T-helper 22 cell (primary cell): ENCODE data around the gene GLIS1.

ENCODE experiments used
- DNase-seq: peaks from one replicate; pipeline ENCODE4 v3.0.0-alpha.2; 2020; ENCODE audit warnings: low read depth

The GLIS1 gene

GRCh38 chr1:53485478-53486394 is 253.2 kb downstream of the GLIS1 start:
- no peak for DNase-seq

DNA sequence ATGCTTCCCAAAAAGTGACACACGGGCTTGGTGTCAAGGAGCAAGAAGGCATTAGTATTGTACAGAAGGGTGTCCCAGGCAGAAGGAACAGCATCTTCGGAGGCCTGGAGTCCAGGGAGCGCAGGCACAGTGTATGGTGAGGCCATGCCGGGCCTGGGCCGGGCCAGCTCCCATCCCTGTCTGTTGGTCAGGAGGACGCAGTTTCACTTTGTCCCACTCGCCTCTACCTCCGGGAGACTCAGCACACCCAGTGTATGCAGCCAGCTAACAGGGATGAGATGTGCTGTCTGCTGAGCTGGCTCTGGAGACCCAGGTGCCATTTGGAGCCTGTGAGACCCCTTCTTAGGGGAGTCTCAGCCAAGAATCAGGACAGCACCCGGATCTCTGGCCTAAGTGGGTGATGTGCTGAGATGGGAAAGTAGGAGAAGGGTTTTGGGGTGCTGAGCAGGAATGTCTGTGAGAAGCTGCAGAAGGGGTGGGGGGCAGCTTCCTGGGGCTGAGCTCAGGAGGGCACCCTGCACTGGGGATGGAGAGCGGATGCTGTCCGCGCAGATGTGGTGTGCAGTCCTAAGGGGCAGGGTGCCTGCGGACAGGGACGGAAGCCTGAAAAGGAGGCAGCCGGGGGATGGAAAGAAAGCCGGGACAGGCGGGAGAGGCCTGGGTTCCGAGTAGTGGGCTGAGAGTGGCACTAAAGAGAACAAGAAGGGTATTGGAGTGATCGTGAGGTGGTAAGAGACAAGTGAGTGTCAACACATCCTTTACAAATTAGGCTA is 254.1 kb downstream of the GLIS1 start:
- no peak for DNase-seq

- DNase-seq = no peak
Measured at GRCh38 chr1:53483656-53484055, 255.3 kb downstream of the GLIS1 start.

DNA sequence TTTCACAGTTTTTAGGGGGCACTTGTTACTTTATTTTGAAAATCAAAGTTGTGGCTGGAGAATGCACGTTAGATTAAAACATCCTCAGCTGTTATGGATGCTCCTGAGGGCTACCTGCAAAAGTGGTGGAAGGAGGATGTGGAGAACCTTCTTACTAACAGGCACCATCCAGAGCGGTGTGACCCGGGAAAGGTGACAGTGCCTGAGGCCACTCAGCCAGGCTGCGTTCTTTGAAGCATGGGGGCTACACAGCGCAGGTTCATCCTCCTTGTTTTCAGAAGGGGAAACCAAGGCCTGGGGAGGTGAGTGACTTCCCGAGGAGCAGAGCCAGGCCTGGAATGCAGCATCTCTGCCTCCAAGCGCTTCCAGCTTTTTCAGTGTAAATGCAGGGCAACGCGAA is 255.8 kb downstream of the GLIS1 start:
- DNase-seq = no peak

DNA sequence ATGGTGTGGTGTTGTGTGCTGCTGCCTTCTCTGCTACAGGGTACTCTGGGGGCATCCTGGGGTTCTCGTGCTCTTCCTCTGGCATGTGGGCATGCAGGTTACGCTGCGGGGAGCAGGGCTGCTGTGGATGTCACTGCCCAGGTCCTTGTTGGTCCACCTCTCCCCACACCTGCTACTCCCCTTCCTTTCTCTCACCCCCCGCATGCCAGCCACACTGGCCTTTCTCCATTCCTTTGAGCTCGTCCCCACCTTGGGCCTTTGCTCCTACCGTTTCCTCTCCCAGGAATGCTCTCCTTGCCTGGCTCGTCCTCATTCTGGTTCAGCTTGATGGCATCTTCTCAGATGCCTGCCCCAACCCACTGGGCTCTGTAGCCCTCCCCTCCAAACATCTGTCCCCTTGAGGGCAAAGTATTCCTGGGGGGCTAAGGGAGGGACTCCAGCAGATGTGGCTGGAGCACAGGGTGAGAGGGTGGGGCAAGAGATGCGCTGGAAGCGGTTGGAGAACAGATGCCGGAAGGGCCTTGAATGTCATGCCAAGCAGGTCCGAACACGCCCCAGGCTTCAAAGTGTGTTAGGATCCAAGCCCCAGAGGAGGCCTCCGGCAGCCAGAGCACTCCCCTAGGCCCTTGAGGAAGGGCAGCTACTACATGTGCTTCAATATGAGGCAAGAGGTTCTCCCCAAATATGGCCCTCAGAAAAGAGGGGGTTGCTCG is 256.4 kb downstream of the GLIS1 start:
- DNase-seq = no peak

DNA sequence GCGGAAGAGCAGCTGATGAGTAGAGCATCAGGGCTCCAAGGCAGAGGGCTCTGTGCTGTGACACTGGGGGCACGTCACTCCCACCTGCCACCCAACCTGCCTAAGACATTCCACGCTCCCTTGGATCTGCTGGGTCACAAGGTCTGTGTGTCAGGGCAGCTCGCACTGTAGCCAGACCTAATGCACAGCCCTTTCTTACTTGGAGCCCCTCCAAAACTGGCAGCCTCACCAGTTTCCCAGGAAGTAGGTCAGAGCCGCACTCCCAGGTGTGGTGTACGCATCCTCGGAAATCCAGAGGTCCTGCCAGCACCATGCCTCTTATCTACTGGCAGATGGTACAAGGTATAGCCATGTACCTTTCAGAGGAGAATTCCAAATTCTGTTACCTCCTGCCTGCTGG is 257.5 kb downstream of the GLIS1 start:
- DNase-seq = no peak

GRCh38 chr1:53480678-53481077 is 258.3 kb downstream of the GLIS1 start:
- DNase-seq = no peak

- DNase-seq = no peak
Measured at GRCh38 chr1:53478502-53478818, 260.5 kb downstream of the GLIS1 start.

DNA sequence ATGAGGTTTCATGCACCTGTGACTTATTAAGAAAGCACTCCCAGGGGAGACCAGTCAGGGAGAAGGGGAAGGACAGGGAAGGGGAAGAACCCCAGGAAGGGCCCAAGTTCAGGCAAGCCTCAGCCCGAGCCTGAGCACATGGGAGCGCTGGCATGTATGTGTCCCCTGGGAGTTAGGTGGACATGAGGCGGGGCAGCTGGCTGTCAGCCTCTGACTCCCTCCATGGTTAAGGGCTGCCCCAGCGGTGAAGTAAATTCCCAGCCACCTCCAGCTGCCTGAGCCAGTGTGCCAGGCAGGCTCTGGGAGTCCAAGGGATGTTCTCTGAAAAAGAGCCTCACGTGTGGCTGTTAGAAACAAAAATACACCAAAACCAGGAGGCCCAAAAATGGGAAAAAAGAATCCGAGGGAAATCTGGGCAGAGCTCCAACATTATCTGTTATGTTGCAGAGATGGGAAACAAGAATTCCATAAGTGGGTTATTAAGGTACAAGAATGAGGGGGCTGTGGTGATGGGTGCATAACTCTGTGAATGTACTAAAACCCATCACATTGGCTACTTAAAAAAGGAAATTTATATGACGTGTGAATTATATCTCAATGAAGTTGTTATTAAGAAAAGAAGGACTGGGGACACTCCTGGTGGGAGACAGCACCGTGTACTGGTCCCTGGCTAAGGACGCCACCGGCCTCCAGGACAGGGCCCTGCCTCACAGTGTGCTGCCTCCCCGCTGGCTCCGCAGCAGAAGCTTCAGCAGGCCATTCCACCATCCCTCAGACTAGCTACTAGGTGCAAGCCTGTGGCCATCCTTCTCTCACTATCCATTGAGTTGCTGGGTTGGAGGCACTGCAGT is 261.1 kb downstream of the GLIS1 start:
- no peak for DNase-seq

GRCh38 chr1:53476579-53476978 is 262.4 kb downstream of the GLIS1 start:
- no peak for DNase-seq

GRCh38 chr1:53475664-53476063 is 263.3 kb downstream of the GLIS1 start:
- no peak for DNase-seq

- no peak for DNase-seq
Measured at GRCh38 chr1:53473463-53473862, 265.5 kb downstream of the GLIS1 start.

- DNase-seq = no peak
Measured at GRCh38 chr1:53471000-53471399, 268.0 kb downstream of the GLIS1 start.

- DNase-seq = no peak
Measured at GRCh38 chr1:53470584-53470983, 268.4 kb downstream of the GLIS1 start.

GRCh38 chr1:53470155-53470554 is 268.8 kb downstream of the GLIS1 start:
- no peak for DNase-seq

- no peak for DNase-seq
Measured at GRCh38 chr1:53469373-53469772, 269.6 kb downstream of the GLIS1 start.

DNA sequence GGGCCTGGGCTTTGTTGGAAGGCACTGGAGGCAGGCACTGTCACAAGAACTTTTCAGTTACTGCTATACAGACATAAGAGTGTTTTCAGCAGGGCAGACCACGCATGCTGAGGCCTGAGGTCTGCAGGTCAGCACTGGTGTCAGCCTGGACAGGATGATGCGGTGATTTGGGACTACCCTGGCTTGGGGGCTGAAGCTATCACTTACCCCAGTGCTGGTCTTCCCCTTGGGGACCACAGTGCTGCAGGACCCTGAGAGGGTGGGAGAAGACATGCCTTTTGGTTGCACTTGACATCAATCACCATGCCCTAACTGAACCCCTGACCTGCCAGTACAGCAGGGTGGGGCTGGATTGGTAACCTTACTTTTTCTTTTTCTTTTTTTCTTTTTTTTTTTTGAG is 270.6 kb downstream of the GLIS1 start:
- DNase-seq = no peak

- no peak for DNase-seq
Measured at GRCh38 chr1:53467391-53467790, 271.6 kb downstream of the GLIS1 start.

GRCh38 chr1:53465023-53465957 is 273.7 kb downstream of the GLIS1 start:
- DNase-seq = no peak
